NCI-H1105 (cell line): ENCODE data around the gene ZBTB44.

Experiments
- DNase-seq: peaks from one replicate; lab custom pipeline; 2025; lab: John Stamatoyannopoulos, UW

Gene ZBTB44

DNA sequence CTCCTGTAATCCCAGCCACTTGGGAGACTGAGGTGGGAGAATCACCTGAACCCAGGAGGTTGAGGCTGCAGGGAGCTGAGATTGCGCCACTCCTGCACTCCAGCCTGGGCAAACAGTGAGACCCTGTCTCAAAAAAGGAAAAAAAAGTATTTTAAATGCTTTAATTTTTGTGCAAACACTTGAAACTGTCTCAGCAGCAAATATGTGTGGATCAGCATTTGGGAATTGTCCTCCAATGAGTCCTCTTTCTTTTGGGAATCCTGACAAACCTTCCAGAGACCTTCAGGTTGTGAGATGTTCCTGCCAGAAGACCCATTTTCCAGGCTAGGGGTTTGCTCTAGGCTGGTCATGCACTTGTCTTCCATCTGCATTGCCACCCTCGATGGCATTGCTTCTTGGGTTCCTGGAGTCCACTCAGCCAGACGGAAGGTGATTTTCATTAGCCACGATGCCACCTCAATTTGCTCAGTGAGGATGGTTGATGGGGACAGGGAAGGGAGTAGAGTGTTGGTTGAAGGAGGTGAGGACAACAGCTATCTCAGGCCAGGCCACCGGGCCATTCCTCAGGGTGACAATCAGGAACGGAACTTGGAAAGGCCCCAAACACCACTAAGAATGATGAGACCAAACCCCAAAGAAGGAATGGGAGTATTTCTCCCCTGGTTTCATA is 99.7 kb downstream of the ZBTB44 start:
- DNase-seq, result no peak

DNA sequence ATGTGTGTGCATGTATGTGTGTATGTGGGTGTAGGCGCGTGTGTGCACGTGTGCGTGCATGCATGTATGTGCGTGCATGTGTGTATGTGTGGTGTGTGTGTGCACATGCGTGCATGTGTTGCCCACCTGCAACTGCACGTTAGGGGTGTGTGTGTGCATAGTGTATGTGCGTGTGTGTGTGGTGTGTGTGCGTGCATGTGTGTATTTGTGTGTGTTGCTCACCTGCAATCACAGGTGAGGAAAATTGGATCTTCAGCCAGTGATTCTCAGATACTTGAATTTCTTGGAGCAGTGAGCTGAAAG is 100.8 kb downstream of the ZBTB44 start:
- DNase-seq, result no peak

DNA sequence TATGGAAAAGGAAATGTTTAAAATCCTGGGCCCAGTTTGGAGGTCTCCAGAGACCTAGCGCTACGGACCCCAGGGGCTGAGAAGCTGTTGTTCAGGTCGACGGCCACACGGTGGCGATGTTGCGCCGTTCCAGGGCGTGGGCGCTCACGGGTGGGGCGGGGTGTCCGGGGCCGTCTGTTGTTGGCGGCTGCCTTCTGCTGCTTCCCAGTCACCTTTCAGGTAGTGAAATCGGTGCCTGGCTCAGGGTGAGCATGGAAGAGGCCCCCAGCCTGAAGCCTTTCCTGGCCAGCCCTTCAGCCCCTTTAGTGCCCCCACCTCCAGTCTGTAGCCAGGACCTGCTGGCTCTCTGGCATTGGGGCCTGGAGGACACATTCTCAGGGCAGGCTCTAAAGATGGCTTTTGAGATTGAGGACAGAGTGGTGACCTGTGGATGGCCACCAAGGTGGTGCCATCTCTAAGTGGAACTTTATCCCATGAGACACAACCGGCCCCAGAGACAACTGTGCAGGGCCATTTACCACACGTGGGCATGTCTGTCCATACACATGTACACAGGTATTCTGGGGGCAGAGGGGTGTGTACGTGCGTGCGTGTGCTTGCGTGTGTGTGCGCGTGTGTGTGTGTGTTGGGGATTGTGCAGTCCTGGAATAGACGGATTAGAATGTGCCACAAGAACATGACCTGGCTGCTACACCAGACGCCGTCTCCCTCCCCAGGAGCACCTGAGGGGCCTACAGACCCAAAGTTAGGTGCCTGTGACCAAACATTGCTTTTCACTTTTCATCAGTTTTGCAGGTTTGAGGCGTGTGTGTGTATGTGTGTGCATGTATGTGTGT is 101.4 kb downstream of the ZBTB44 start:
- peak; percentile 78 for DNase-seq

DNA sequence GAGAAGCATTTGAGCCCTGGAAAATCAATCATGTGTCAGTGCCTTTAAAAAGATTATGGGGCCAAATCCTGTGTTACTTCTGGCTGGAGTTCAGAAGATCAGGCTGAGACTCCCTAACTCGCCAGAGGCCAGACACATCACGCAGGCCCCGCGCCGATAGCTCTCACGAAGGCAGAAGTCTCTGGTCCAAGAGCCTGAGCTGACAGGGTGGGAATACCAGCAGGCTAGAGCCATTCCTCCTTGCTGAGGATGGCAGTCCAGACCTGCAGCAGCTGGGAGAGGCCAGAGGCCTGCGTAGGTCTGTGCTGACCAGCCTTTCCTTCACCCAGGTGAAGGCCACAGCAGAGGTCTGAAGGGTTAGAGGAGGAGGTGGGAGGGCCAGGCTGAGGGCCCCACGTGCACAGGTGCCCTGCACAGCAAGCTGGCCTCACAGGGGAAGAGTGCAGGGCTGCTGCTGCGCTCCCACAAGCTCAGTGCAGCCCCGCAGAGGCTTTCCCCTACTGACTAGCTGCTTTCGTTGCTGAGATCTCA is 102.2 kb downstream of the ZBTB44 start:
- no peak for DNase-seq

DNA sequence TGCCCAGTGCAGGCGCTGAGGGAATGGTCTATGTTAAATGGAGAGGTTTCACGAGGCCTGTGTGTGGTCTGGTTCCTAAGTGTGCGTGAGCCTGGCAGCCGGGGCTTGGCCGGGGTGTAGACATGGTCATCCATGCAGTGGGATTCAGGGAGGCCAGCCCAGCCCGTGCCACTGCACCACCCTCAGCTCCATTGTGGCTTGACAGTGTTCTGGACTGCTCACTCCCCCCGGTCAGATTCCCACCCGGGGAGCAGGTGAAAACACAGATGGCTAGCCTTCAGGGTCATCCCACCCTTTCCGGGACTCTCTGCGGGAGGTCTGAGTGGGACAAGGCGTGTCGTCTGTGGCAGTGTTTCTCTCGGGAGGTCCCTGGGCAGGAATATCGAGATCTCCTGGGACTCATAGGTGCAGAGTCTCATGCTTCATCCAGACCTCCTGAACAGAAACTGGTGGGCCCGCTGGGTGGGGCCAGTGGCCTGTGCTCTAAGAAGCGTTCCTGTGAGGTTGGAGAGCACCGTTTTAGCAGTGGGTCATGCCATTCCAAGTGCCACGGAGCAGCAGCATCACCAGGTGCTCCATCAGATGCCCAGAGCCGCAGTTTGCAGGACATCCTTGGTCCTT is 102.8 kb downstream of the ZBTB44 start:
- DNase-seq, result no peak

DNA sequence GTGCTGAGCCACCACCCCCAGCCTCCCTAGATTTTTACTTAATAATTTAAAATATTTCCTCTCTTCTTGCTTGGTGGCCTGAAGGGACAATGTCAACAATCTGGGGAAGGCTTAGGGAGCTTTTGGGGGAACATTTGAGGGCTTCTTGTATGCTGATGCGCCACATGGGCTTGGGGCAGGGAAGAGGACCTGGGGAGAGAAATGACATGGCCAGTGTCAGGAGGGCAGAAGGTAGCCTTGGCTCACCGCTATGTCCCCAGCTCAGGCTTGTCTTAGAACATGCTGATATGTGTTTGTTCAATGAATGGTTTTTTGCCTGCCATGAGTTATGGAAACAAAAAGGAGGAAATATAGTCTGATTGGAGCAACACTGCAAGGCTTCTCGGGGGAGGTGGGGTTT is 103.6 kb downstream of the ZBTB44 start:
- DNase-seq, result no peak

DNA sequence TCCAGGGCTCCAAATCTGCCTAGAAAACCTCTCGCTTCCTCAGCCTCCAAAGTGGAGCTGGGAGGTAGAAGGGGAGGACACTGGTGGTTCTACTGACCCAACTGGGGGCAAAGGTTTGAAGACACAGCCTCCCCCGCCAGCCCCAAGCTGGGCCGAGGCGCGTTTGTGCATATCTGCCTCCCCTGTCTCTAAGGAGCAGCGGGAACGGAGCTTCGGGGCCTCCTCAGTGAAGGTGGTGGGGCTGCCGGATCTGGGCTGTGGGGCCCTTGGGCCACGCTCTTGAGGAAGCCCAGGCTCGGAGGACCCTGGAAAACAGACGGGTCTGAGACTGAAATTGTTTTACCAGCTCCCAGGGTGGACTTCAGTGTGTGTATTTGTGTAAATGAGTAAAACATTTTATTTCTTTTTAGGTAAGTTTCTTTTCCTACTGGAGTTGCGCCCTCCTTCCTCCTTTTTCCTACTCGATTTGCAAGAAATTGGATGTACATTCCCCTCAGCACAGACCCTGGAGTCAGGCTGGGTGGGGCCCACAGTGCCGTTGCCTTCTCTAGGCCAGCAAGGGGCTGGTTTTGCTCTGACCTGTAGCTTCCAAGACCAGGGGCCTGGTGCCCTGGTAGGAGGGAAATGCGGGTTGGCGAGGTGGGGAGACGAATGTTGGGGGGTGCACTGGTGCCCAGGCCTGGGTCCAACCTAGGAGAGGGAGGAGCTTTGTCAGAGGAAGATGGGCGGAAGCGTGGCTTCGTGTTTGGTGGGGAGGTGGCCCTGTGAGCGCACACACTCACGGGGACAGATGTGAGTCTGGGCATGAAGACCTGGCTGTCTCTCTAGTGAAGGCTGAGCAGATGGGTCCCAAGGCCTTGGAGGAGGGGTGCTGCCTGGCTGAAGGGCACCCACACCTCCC is 104.5 kb downstream of the ZBTB44 start:
- no peak for DNase-seq

DNA sequence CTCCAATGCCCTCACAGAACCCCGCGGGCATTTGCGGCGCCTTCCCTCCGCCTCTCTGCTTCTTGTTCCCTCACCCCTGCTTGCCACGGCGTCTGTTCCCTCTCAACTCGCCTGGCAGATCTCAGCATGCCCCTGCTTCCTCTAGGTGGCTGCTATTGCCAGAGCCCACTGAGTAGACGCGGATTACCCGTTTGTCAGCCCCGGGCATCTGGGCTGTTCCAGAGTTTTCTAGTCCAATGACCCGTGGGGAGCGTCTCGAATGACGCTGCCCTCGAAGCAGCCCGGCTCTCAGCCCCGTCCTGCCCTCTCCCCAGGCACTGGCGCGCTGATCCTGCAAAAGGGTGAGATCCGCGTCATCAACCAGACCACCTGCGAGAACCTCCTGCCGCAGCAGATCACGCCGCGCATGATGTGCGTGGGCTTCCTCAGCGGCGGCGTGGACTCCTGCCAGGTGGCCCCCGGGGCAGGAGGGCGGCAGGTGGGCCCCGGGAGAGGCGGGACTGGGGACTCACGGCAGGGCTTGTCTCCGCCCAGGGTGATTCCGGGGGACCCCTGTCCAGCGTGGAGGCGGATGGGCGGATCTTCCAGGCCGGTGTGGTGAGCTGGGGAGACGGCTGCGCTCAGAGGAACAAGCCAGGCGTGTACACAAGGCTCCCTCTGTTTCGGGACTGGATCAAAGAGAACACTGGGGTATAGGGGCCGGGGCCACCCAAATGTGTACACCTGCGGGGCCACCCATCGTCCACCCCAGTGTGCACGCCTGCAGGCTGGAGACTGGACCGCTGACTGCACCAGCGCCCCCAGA is 105.4 kb downstream of the ZBTB44 start:
- no peak for DNase-seq

DNA sequence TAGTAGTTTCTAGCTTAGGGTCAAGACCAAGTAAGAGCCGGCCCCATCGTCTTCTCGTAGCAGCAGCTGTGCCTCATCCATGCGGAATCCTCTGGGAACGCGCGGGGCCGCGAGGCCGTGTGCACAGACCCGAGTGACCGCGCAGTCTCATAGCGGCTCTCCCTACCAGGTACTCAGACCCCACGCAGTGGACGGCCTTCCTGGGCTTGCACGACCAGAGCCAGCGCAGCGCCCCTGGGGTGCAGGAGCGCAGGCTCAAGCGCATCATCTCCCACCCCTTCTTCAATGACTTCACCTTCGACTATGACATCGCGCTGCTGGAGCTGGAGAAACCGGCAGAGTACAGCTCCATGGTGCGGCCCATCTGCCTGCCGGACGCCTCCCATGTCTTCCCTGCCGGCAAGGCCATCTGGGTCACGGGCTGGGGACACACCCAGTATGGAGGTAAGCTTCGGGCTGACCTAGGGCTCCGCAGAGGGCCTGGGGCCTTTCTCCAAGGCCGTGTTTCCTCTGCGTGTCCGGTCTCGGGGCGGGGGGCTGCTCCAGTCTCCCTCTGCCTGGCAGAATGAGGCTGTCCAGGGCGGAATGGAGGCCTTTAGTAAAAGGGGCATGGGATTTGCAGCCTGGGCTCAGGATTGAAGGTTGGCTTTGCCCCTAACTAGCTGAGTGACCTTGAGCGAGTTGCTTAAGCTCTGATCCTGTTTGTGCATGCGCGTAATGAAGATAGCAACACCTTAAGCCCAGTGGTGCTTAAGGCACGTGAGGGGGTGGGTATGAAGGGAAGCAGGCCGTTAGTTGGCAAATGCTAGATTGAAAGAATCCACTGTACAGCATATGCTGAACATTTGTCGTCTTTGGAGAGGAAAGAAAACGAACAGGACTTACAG is 106.2 kb downstream of the ZBTB44 start:
- DNase-seq, result no peak

DNA sequence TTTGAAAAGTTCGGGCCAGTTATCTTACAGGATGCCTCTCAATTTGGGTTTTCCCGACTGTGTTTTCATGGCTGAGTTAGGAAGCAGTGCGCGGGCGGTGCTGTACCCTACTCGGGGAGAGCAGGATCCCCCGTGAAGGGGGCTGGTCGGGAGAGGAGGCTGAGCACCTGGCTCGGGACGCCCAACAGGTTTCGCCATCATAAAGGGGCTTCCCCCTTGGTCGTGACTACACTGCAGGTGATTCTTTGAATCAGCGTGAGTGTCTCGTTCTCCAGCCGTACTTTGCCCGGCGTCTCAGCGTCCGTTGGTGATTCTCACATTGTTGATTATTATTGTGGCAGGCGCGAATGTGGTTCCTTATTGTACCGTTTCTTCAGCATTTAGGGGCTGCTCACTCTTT is 108.6 kb downstream of the ZBTB44 start:
- no peak for DNase-seq

DNA sequence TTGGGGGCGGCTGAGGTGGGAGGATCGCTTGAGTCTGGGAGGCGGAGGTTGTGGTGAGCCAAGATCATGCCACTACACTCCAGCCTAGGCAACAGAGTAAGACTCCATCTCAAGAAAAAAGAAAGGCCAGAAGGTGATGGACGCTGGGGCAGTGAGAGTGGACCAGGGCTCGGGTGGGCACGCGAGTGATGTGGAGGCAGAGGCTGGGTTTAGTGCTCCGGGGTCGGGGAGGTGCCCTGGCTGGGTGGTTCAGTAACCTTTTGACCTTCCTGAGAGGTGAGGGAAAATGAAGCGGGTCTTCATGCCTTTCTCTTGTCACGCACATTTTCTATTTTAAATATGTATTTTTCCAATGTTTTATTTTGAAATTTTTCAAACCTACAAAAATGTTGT is 110.0 kb downstream of the ZBTB44 start:
- DNase-seq, result no peak

DNA sequence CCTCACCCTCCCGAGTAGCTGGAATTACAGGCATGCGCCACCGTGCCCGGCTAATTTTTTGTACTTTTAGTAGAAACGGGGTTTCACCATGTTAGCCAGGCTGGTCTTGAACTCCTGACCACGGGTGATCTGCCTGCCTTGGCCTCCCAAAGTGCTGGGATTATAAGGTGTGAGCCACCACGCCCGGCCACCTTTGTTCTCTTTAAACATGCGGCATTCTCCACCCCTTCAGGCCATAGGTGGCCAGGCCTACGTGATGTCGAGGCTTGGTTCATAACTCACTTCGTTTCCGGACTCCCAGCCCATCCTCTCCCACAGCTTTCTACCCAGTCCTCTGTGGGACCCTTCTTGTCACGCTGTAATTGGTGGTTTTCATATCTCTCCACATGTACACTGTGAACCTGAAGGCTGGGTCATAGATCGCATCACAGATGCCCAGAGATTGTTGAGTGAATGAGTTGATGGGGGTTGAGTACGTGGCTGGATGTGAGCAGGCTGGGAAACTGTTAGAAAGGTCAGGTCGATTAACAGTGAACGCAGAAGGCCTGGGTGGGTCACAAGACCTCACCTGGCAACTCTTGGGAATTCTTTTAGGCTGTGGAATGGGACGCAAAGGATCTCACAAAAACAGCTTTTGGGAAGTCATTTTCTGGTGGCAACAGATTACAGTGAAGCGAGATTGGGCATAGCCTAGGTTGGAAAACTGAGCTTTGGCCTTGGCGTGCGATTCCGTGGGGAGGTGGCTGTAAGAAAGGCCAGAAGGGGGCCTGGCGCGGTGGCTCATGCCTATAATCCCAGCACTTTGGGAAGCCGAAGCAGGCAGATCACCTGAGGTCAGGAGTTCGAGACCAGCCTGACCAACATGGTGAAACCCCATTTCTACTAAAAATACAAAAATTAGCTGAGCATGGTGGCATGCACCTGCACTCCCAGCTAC is 110.7 kb downstream of the ZBTB44 start:
- DNase-seq, result no peak

DNA sequence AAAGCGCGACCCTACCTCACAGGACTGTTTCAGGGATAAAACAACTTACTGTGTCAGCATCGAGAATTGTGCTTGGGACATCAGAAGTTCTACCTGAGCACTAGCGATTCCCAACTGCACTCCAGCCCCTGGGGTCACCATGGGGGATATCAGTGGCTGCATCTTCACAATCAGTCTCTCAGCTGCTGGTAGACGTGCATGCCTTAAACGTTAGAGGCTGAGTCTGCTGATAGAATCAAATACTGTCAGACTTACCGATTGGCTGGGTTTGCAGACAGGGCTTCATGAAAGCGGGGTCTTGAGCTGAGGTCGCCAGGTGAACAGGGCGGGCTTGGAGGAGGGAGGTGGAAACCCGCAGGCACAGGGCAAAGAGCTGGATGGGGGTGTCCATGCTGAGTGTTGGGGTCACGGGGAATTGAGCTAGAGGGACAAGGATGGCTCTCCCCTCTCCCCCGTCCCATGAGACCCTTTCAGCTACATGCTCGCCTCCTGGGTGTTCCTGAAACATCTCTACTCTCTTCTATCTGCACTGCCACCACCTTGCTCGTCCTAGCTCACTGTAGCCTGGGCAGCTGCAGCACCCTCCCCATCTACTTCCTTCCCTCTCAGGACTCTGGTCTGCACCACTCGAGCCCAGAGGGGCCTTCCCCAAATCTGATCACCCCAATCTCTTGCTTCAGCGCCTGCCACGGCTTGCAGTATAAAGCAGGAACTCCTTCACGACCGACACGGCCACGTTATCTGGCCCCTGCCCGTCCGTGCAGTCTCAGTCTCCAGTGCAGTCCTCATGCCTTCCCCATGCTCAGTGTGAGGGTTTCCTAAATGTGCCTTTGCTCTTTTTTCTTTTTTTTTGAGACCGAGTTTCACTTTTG is 111.7 kb downstream of the ZBTB44 start:
- no peak for DNase-seq

DNA sequence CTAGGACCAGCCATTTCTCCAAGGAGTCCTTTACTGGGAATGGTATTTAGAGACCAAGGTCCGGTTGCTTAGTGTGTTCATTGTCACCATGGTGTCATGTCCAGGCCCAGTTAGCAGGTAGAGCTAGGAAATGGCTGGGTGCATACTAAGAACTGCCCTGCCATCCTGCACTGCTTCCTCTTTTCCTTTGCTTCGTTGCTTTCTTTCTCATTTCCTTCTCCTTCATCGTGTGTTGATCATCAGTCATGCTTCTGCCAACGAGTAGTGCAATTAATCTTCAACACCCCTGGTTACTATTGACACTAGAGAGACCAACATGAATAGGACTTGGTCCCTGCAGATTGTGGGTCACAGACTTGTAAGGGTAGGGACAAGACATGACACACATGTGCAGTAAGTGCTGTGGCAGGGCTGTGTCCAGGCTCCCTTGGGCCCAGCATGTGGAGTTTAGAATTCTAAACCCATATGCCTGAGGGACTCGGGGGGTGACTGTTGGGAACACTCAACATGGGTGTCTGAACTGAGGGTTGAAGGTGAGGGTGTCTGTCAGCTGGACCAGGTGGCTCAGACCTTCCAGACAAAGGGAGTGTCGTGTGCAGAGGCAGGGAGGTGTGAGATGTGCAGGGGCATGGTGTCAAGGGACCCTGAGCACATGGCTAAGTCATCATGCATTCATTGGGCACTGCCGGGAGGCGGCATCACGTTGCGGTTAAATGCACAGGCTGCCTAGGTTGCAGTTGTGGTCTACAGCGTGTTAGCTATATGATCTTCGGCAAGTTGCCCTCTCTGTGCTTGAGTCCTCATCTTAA is 112.5 kb downstream of the ZBTB44 start:
- DNase-seq, result no peak

DNA sequence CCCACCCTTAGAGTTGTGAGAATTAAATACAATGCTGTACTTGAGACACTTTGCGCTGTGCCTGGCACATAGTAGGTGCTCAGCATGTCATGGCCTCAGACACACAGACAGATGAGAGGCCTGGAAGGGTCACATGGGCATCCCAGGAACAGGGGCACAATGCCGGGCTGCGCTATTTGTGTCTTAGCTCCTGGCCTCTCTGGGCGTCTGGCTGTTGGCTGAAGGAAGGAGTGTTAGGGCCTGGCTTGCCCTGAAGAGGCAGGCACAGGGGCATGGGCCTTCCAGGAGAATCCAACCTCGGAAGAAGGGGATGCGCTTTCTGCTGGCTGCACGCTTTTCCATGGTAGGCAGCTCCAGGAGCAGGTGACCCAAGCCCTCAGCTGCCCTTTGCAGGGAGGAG is 113.7 kb downstream of the ZBTB44 start:
- no peak for DNase-seq

DNA sequence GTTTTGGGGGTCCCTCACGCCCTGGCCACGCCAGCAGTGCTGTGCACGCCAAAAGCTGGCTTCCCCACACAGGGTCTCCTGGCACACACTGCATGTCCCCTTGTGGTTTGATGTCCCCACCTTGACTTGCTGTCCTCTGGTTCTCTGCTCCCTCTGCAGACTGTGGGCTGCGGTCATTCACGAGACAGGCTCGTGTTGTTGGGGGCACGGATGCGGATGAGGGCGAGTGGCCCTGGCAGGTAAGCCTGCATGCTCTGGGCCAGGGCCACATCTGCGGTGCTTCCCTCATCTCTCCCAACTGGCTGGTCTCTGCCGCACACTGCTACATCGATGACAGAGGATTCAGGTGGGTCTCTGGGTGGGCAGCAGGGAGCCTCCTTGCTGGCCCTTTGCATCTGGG is 114.9 kb downstream of the ZBTB44 start:
- DNase-seq, result no peak

DNA sequence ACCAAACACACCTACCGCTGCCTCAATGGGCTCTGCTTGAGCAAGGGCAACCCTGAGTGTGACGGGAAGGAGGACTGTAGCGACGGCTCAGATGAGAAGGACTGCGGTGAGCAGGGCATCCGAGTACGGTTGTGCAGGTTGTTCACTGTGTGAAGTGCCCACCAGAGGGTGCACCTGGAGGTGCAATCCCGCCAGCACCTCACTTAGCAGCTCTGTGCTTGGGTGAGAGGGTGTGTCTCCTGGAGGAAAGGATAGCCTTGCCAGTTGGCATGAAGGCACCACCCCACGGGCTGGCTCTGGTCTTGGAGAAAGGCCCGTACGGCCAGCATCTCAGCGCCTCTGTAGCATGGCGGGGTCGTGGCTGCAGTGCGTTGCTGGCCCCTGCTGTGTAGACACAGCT is 115.8 kb downstream of the ZBTB44 start:
- no peak for DNase-seq
